Measurements from ENCODE around the gene SYNGR1. TPM values are rescaled to one million over a fixed set of nuclear protein-coding genes. Genes with fewer than 3 reads are reported as not detected.

SYNGR1 gene
- polyA plus RNA-seq, 6 donors from 2014 or later = 2.6 to 11.9 (median 4.6) TPM

DNA sequence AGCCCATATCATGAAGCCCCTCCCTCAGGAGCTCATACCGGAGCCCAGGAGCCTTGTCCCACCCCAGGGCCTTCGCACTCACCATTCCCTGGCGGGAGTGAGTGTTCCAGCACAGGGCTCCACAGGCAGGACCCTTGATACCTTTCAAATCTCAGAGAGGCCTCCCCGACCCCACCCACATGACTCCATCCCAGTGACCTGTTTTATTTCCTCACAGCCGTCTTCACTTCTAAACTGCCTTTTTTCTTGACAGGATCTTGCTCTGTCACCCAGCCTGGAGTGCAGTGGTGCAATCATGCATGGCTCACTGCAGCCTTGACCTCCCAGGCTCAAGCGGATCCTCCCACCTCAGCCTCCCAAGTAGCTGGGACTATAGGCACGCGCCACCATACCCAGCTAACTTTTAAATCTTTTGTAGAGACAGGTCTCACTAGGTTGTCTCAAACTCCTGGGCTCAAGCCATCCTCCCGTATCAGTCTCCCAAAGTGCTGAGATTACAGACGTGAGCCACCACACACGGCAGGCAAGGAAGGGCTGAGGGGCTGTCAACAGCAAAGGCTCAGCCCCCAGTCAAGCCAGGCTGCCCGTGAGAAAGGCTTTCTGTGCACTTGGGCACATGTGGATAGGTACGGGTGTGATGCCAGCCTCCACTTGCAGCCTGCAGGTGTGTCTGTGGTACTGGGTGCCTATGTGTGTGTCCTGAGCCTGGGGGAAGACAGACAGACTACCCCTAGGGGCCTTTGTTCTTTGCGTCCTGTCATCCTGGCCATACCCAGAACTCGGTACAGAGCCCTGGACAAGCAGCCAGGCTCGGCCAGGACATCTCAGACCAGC, 39.7 kb upstream of the SYNGR1 start:
- peaks cover 0 to 6% of the 10 kb centered on the region in 2 donors for H3K36me3 Mint-ChIP-seq
- DNase-seq = no peak
- ATAC-seq (ENCODE audit: low read depth in 2 of 2) = no peak
- no peaks in the 10 kb centered on the region for H3K9me3 Mint-ChIP-seq
- H3K27ac Mint-ChIP-seq = peak overlapping the region in 3 of 6 donors; percentile 34 to 91 (median 86)
- H3K4me3 Mint-ChIP-seq = no peak overlapping the region
- H3K27me3 Mint-ChIP-seq = no peaks in the 10 kb centered on the region
- H3K4me1 Mint-ChIP-seq = peaks cover 19 to 38% (median 20%) of the 10 kb centered on the region in 3 donors

DNA sequence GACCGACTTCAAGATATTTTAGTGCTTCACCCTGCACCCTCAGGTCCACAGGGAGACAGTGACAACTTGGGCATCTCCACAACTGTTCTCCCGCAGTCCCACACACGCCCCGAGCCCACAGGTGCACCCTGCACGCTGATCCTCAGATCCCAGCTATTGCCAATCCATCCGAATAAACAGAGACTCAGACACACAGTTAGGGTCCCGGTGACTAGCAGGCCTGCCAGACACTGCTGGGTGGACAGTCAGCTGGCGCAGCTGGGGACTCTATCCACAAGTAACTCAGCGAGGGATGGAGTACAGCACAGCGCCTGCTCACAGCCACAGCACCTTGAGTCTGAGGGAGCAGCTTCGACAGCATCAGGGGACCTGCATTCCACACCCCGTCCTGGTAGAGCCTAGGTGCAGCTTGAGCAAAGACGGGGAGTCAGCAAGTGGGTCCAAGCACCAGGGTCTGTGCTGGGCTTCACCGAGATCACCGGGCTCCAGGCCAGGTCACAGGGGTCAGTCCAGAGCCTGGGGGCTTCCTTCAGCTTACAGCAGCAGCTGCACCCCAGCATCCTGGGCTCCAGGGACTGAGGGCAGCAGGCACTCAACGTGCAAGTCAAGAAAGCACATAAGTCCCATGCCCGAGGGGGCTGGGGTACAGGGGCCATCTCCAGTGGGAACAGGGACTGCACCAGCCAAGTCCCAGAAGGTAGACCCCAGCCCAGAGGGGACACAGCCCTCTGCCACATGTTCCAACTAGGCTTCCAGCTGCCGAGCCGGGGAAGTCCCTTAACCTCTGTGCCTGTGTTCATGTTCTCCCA, 38.0 kb upstream of the SYNGR1 start:
- no peaks in the 10 kb centered on the region for H3K9me3 Mint-ChIP-seq
- no peaks in the 10 kb centered on the region for H3K27me3 Mint-ChIP-seq
- peaks cover 18 to 48% (median 19%) of the 10 kb centered on the region in 3 donors for H3K4me1 Mint-ChIP-seq
- ATAC-seq (ENCODE audit: low read depth in 2 of 2) (no peak), DNase-seq (no peak)
- no peak overlapping the region for H3K4me3 Mint-ChIP-seq
- peak overlapping the region in 1 of 6 donors; percentile 68 for H3K27ac Mint-ChIP-seq
- peaks cover 0 to 11% of the 10 kb centered on the region in 2 donors for H3K36me3 Mint-ChIP-seq

DNA sequence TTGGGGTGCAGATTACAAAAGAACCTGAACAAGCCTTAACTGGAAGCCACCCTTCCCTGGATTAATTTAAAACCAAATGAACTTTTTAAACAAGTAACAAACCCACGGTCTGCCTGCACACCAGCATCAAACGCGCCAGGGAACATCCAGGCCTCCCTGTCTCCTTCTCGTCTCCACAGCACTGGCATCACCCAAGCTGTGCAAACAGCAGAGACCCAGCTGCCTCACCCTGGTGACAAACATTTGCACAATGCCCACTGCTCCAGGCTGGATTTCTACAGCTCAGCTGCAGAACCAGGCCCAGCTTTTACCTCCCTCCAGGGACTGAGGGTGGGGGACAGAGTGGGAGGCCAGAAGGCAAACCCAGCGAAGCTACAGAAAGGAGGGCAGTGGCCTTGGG, 37.4 kb upstream of the SYNGR1 start:
- ATAC-seq (ENCODE audit: low read depth in 2 of 2) (no peak), DNase-seq (no peak)
- Mint-ChIP-seq H3K9me3 (no peaks in the 10 kb centered on the region), H3K4me3 (peak overlapping the region in 1 of 8 donors; percentile 12), H3K27ac (peak overlapping the region in 1 of 6 donors; percentile 47), H3K36me3 (peaks cover 0 to 11% of the 10 kb centered on the region in 2 donors), H3K27me3 (no peaks in the 10 kb centered on the region), H3K4me1 (peaks cover 21 to 52% (median 23%) of the 10 kb centered on the region in 3 donors)

DNA sequence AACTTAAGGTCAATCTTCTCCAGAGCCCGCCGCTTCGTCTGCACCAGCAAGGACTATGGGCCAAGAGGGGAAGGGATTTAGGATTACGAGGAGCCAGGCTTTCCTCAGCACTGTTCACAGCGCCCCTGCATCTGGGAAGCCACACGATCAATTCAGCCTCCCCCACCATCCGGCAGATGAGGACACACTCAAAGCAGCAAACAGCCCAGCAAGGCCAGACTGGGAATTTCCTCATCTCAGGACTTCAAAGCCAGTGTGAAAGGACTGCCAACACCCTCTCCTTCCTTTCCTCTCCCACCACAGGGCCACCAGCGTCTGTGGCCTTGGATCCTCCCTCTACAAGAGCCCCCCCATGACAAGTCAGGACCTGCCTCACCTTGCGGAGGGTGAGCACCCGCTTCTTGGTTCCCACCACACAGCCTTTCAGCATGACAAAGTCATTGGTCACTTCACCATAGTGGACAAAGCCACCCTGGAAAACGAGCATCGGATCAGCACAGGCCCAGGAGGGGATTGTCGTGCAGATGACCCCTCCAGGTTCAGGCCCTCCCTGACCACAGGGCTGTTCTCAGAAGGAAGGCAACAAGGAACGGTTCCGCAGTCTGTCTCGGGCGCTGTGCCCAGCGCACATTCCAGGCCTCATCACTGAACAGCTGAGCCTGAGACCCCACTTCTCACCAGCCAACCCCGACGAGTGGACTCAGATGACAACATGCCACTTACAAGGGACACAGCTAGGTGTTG, 36.4 kb upstream of the SYNGR1 start:
- no peaks in the 10 kb centered on the region for H3K27me3 Mint-ChIP-seq
- DNase-seq (no peak), ATAC-seq (ENCODE audit: low read depth in 2 of 2) (no peak)
- peaks cover 0 to 11% of the 10 kb centered on the region in 2 donors for H3K36me3 Mint-ChIP-seq
- no peak overlapping the region for H3K4me3 Mint-ChIP-seq
- H3K9me3 Mint-ChIP-seq = no peaks in the 10 kb centered on the region
- H3K27ac Mint-ChIP-seq = peak overlapping the region in 3 of 6 donors; percentile 62 to 70 (median 66)
- peaks cover 28 to 62% (median 32%) of the 10 kb centered on the region in 3 donors for H3K4me1 Mint-ChIP-seq

DNA sequence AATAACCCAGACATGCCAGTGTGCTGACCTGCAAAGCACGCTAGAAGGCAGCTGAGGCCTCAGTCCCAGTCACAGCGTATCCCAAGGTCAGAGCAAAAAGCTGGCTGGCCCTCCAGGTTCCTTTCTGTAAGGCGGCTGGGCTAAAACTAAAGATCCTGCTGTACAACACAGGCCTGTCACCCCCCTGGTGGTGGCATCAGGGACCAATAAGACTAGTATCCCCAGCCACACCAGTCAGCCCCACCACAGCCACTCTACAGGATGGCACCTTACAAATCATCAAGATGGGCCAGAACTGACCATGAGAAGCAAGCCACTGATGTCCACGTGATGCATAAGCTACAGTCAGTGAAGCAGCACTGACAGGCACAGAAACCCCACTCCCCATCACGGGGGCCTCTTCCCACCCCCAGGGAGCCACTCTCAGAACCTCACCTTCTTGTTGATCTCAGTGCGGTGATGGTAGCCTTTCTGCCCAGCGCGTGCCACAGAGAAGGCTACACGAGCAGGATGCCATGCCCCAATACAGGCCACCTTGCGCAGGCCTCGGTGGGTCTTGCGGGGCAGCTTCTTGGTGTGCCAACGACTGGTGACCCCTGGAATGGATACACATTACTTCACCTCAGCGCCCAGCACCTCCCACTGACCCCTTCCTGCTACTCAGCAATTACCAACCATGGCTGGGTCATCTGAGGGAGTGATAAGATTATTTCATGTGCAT, 35.4 kb upstream of the SYNGR1 start:
- ATAC-seq (ENCODE audit: low read depth in 2 of 2) = no peak
- Mint-ChIP-seq H3K9me3 (peaks cover 0 to 5% (median 0%) of the 10 kb centered on the region in 7 donors), H3K27ac (peak overlapping the region in 2 of 6 donors; percentile 20 to 47), H3K4me1 (peaks cover 33 to 64% (median 41%) of the 10 kb centered on the region in 3 donors), H3K4me3 (no peak overlapping the region), H3K36me3 (peaks cover 0 to 11% of the 10 kb centered on the region in 2 donors), H3K27me3 (no peaks in the 10 kb centered on the region)
- no peak for DNase-seq

DNA sequence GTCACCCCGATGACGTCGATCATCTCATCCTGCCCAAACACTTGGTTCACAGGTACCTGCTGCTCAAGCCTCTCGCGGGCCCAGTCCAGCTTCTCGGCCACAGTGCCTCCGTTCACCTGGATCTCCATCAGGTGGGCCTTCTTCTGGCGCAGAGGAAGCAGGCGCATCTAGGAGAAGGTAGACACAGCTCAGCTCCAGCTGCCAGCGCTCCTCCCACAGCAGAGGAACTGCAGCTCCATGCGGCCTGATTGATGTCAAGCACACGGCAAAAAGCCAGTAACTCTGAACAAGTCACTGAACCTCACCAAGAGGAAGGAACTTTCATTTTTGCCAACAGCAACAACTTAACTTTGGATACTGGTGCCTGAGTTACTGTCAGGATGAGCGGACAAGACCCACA, 34.4 kb upstream of the SYNGR1 start:
- DNase-seq (no peak), ATAC-seq (ENCODE audit: low read depth in 2 of 2) (no peak)
- Mint-ChIP-seq H3K27me3 (no peaks in the 10 kb centered on the region), H3K36me3 (peaks cover 0 to 11% of the 10 kb centered on the region in 2 donors), H3K4me3 (peak overlapping the region in 2 of 8 donors; percentile 15 to 53), H3K27ac (no peak overlapping the region), H3K9me3 (peaks cover 0 to 8% (median 0%) of the 10 kb centered on the region in 7 donors), H3K4me1 (peaks cover 29 to 64% (median 38%) of the 10 kb centered on the region in 3 donors)

DNA sequence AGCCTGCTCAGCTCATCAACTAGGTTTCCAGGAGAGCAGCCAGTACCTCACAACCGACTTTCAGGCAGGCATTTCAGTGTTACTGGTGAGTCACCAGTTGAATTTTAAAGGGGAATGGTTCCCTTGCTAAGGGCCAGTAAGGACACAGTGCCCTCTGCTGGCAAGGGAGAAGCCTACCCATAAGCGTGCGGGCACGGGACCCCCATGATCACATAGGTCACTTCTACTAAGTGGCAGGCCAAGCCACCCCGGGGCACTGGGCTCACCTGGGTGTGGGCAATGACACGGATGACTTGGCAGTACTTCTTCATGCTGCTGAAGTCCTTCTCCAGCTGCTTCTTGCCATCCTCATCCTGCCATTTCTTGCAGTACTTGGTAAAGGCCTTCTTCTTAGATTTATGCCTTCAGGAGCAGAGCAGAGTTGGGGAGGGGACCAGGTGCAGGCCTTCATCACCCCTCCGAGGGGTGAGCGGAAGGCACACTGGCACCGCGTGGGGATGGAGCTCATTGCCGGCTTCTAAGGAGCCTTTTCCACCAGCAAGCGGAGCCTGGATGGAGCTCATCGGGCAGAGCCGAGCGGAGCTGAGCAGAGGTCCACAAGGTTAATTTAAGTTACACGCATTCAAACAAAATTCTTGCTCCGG, 33.2 kb upstream of the SYNGR1 start:
- H3K27ac Mint-ChIP-seq = peak overlapping the region in 2 of 6 donors; percentile 39 to 85
- peaks cover 31 to 58% (median 35%) of the 10 kb centered on the region in 3 donors for H3K4me1 Mint-ChIP-seq
- peaks cover 0 to 8% (median 0%) of the 10 kb centered on the region in 7 donors for H3K9me3 Mint-ChIP-seq
- peaks cover 0 to 11% of the 10 kb centered on the region in 2 donors for H3K36me3 Mint-ChIP-seq
- peak; percentile 13 to 15 for ATAC-seq (ENCODE audit: low read depth in 2 of 2)
- H3K4me3 Mint-ChIP-seq = peak overlapping the region in 3 of 8 donors; percentile 54 to 95 (median 59)
- no peaks in the 10 kb centered on the region for H3K27me3 Mint-ChIP-seq
- DNase-seq = peak; percentile 71

DNA sequence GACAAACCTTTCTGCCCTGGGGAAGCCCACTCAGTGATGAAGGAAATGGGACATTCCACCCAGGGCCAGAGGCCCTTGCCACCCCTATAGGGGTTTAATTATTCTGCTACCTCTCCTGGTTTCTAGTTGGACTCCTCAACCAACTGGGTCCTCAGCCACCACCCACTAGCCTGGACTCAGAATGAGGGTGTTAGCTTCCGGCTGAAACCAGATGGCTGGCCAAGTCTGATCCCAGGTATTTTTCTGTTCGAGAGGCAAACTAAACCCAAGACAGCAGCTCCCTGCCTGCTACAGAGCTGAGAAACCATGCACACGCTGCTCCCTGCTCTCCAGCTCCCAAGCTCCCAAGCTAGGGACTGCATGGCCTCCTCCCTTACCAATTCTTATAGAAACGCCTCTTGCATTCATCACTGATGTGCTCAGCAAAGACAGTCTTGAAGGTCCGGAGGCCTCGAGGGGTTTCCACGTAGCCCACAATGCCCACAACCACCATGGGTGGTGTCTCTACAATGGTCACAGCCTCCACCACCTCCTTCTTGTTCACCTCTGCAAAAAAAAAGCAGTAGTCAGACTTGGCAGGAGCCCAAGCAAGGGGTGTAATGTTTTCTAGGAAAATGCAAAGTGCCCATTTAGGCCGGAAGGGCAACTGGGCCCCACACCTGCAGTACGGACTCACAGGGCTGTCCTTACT, 32.6 kb upstream of the SYNGR1 start:
- DNase-seq = no peak
- peaks cover 0 to 8% (median 0%) of the 10 kb centered on the region in 7 donors for H3K9me3 Mint-ChIP-seq
- peak overlapping the region in 7 of 8 donors; percentile 44 to 99 (median 95) for H3K4me3 Mint-ChIP-seq
- peaks cover 0 to 11% of the 10 kb centered on the region in 2 donors for H3K36me3 Mint-ChIP-seq
- H3K27me3 Mint-ChIP-seq = no peaks in the 10 kb centered on the region
- H3K4me1 Mint-ChIP-seq = peaks cover 30 to 54% (median 32%) of the 10 kb centered on the region in 3 donors
- no peak for ATAC-seq (ENCODE audit: low read depth in 2 of 2)
- H3K27ac Mint-ChIP-seq = peak overlapping the region in 4 of 6 donors; percentile 32 to 98 (median 72)

DNA sequence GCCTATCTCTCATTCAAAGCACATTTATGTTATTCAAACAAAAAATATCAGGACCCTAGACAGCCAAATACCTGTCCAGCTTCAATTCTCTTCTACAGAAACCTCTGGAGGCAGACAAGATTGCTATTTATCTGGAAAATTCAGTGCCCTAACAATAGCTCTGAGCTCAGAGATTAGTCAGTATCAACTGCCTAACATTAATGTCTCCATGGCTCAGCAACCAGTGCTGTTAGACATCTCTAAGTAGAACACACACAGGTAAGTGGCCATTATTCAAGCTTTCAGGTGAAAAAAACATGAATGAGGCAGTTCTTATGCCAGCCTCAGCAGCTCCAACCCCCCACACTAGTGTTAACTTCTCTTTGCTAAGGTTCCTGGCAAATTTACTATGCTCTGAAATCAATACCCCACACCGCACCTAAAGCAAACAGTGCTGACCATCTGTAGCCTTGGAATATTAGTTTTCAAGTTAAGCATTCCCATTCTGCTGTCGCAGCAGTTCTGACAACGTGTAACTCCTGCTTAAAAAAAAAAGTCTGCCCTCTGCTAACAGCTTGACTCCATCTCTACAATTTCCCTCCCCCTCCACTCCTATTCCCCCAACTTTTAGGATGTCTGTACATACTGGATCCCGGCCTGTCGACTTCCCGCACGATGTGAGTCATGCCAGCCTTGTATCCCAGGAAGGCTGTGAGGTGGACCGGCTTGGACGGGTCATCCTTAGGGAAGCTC, 31.9 kb upstream of the SYNGR1 start:
- Mint-ChIP-seq H3K27ac (peak overlapping the region; percentile 29 to 98 (median 64)), H3K4me1 (peaks cover 30 to 54% (median 32%) of the 10 kb centered on the region in 3 donors), H3K36me3 (peaks cover 0 to 11% of the 10 kb centered on the region in 2 donors), H3K9me3 (peaks cover 0 to 8% (median 0%) of the 10 kb centered on the region in 7 donors), H3K27me3 (peaks cover 0 to 2% (median 0%) of the 10 kb centered on the region in 3 donors), H3K4me3 (peak overlapping the region; percentile 95 to 100 (median 99))
- ATAC-seq (ENCODE audit: low read depth in 2 of 2) (no peak), DNase-seq (no peak)

DNA sequence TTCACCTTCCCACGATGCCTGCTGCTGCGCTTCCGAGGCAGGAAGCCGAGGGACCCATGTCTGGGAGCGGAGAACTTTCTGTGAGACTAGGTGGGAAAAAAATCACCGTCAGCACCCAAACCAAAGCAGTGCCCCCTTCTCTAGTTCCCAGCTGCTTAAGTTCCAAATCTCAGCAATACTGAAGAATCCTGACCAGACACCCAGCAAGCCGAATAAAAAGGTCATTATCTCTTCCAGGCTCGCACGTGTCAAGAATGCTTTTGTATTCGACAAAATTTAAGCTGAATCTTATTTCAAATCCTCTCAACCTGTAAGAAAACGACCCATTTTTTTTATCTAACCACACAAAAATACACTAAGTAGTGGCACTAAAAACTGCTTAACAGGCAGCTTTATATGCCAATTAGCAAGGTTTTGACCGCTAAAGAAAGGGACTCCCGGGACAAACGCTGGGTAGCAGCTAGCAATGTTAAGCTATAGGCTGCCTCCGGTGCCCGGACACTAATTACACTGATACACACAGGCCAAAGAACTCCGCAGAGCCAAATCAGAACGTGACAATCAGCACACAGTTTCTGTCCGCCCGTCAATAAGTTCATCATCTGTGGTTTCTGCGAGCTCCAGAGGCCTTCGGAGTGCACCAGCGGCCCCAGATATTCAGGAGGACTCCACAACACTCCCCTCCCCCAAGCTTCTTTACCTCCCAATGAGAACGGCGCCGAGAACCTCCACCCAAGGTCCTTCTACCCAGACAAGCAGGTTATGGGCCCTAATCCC, 31.1 kb upstream of the SYNGR1 start:
- Mint-ChIP-seq H3K9me3 (peaks cover 0 to 8% (median 0%) of the 10 kb centered on the region in 7 donors), H3K27ac (peak overlapping the region; percentile 97 to 100 (median 98)), H3K36me3 (peaks cover 0 to 11% of the 10 kb centered on the region in 2 donors), H3K4me1 (peaks cover 25 to 54% (median 26%) of the 10 kb centered on the region in 3 donors), H3K4me3 (peak overlapping the region; percentile 95 to 100 (median 99)), H3K27me3 (peaks cover 0 to 3% (median 0%) of the 10 kb centered on the region in 3 donors)
- ATAC-seq (ENCODE audit: low read depth in 2 of 2) = peak; percentile 6 to 9
- no peak for DNase-seq
